Activated T-cell treated with anti-CD3 and anti-CD28 coated beads, Interleukin-2, amount 50 U/mL, for 48 hours (primary cell): ENCODE results near the gene OR7D4.
A peak's percentile ranks its signal among the peaks of the same experiment; 100 is the strongest.
"Not testable (repeated sequence)": the region's sequence is repeated elsewhere in the genome, so short reads cannot be mapped to it uniquely, and the experiment has no call there.

ENCODE experiments used
- DNase-seq, 2 experiments: peaks; one replicate each; pipeline ENCODE4 v3.0.0-alpha.2; 2020

OR7D4 gene

GRCh38 chr19:9219489-9219888 lies at the start of gene OR7D4:
OR7D4 (minus strand) TSS chr19:9219589; CDS start chr19:9214837, 4,752 bp downstream.
- DNase-seq, result no peak

GRCh38 chr19:9251236-9251635 lies 31.8 kb upstream of the OR7D4 start:
- no peak for DNase-seq

GRCh38 chr19:9250630-9251029 lies 31.2 kb upstream of the OR7D4 start, which contains the start of gene OR7E24:
OR7E24 (plus strand) TSS chr19:9250930; CDS start chr19:9251044, 114 bp downstream.
- no peak for DNase-seq

GRCh38 chr19:9205501-9206113 lies 13.8 kb downstream of the OR7D4 start:
- DNase-seq, result peak; percentile 72 to 76

GRCh38 chr19:9198044-9198443 lies 21.3 kb downstream of the OR7D4 start:
- not testable (repeated sequence) for DNase-seq

- no peak for DNase-seq
Measured at GRCh38 chr19:9189535-9189934, 29.9 kb downstream of the OR7D4 start.

- DNase-seq, result no peak
Measured at GRCh38 chr19:9187191-9187590, 32.2 kb downstream of the OR7D4 start.

GRCh38 chr19:9183000-9183399 lies 36.4 kb downstream of the OR7D4 start:
- no peak for DNase-seq

GRCh38 chr19:9178901-9179300 lies 40.5 kb downstream of the OR7D4 start, which contains the start of gene OR7D2:
OR7D2 (plus strand) TSS chr19:9178979; CDS start chr19:9185782, 6,803 bp downstream.
- no peak for DNase-seq

- no peak for DNase-seq
Measured at GRCh38 chr19:9175326-9175725, 44.1 kb downstream of the OR7D4 start.

- no peak for DNase-seq
Measured at GRCh38 chr19:9171393-9171991, 47.9 kb downstream of the OR7D4 start.

GRCh38 chr19:9166846-9167245 lies 52.5 kb downstream of the OR7D4 start:
- no peak for DNase-seq

GRCh38 chr19:9165261-9165660 lies 54.1 kb downstream of the OR7D4 start:
- no peak for DNase-seq

GRCh38 chr19:9161427-9161826 lies 58.0 kb downstream of the OR7D4 start:
- DNase-seq, result no peak
